ENCODE results near the gene MYH16.
"Not testable (repeated sequence)": the region's sequence is repeated elsewhere in the genome, so short reads cannot be mapped to it uniquely, and the experiment has no call there.

Gene MYH16

DNA sequence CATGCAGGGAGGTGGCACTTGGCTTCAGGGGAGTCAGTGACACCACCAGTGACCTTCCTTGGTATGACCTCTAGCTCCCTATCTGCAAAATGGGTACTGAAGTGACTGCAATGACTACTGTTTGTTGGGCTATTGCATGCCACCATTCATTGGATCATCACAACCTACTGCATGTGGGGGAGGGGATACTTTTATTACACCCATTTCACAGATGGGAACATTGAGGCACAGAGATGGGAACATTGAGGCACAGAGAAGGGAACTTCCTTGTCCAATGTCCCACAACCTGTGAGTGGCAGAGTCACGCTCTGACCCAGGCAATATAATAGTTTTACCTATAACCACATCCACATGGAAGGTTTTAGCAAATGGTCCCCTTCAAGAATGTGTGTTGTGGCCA is 12.2 kb upstream of the MYH16 start:
- no peak for DNase-seq

DNA sequence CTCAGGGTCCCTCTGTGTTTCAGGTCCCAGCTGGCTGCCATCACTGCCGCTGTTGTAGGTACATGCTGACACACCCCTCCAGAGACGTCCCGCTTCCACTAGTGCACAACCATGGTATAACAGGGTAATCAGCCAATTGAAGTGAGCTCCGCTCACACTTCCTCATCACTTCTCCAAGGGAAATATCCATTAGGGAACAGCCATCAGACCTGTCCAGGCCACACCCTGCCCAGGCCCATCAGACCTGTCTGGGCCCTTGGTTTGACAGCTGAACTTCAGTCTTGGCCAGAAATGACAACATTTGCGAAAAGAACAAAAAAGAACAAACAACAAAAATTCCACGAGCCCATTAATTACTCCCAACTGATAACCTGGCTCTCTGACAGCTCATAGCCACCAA is 11.0 kb upstream of the MYH16 start:
- no peak for DNase-seq

DNA sequence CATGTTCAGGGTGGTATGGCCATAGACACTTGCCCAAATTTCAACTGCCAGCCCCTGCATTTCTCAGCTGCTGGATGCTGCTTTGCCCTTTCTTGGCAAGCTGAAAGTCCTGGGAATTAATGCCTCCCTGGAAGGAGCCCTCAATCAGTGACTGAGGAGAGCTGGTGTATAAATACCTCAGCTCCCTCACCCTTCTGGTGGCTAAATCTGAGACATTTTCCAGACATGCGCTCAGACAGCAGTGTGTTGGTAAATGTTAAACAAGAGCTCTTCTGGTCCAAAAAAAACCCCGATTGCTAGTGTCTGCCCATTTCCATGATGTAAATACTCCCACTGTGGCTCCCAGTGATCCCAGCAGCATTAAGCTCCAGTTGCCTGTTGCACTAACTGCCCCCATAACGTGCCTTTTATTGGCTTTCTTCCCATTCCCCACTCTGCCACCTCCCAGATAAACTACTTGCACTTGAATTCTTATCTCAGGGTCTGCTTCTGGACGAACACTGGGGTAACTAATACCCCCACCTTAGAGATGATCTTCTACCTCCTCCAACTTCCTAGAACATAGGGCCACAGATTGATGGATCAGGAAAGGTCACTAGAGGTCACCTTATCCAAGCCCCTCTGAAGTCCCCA is 6.7 kb upstream of the MYH16 start:
- no peak for DNase-seq

GRCh38 chr7:99267481-99267840 is 5.2 kb upstream of the MYH16 start:
- no peak for DNase-seq

DNA sequence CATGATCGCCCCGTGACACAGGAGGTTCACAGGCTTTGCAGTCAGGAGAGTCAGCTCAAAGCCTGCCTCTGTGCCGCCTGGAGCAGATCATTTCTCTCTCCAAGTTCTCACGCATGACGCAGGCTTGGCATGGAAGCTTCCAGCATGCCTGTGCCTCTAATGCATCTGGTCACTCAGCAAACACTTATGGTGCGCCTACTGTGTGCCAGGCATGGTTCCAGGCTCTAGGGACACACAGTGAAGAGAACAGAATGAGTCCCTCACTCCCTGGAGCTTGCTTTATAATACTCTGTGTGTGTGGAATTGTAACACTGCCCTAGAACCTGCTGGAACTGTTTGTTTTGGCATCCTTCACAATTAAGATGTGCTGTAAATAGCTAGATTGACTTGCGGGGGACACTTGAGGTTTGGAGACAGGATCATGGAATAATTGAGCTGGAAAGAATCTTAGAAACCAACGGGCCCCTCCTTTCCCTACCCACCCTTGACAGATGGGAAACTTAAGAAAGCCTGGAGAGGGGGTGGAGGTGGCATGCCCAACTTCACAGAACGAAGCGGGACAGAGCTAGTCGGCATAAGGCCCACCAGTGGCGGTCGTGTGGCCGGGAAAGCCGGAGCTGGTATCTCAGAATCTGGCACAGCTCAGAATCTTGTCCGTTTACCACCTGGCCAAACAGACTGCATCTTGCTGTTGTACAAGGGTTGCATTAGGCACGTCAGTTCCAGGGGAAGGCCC is 4.6 kb upstream of the MYH16 start:
- no peak for DNase-seq

DNA sequence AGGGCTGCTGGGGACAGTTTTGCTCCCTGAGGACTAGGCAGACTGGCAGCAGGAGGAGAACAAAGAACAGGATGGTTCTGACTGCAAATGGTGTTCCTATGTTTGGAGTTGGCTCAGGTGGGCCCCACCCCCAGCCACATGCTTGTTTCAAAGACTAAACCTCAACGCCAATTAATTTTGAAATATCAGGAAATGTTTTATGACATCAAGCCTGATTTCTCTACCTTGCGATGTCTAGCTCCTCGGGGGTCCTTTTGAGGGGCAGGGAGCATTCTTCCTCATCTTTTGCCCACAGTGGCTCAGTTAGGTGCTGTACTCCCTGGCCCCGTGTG is 4.1 kb upstream of the MYH16 start:
- no peak for DNase-seq

GRCh38 chr7:99270702-99271101 is 1.9 kb upstream of the MYH16 start:
- DNase-seq = no peak

DNA sequence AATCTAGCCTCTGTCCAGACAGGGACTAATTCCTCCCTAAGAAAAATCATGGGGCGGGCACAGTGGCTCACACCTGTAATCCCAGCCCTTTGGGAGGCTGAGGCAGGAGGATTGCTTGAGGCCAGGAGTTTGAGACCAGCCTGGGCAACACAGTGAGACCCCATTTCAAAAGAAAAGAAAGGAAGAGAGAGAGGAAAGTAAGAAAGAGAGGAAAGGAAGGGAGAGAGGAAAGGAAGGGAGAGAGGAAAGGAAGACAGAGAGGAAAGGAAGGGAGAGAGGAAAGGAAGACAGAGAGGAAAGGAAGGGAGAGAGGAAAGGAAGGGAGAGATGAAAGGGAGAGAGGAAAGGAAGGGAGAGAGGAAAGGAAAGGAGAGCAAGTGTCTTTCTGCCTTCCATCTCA is 922 bp downstream of the MYH16 start:
- DNase-seq = not testable (repeated sequence)

DNA sequence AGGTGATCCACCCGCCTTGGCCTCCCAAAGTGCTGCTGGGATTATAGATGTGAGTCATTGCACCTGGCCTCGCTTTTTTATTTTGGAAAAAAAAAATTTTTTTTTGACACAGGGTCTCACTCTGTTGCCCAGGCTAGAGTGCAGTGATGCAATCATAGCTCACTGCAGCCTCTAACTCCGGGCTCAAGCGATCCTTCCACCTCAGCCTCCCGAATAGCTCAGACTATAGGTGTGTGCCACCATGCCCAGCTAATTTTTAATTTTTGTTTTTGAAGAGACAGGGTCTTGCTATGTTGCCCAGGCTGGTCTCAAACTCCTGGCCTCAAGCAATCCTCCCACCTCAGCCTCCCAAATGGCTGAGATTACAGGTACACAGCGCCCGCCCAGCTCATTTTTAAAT is 2.3 kb downstream of the MYH16 start:
- not testable (repeated sequence) for DNase-seq

DNA sequence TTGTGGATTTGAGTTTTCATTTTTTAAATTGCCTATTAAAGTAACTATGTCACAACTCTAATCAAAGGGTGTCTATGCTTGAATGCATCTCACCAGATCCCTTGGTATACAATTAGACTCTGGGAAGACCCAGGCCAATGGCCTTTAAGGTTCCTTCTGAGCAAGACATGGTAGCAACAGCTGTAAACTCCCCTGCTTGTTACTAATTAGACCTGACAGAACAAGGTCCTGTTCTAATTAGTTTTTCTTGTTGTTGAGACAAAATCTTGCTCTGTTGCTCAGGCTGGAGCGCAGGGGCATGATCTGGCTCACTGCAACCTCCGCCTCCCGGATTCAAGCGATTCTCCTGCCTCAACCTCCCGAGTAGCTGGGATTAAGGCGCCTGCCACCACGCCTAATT is 2.9 kb downstream of the MYH16 start:
- DNase-seq = no peak

DNA sequence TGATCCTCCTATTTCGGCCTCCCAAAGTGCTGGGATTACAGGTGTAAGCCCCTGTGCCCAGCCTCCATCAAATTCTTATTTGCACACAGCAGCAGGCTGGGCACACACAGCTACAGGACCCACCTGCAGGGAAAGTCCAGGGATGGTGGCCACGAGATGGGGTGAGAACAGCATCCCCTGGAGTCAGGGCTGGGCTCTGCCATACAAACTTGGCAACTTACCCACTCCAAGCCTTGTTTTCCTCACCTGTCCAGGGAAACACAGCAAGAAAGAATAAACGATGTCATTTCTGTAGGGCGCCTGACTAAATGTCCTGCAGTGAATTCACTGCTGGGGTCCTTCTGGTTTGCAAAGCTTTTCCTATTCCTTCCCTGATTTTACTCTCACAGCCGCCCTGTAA is 5.5 kb downstream of the MYH16 start:
- no peak for DNase-seq

DNA sequence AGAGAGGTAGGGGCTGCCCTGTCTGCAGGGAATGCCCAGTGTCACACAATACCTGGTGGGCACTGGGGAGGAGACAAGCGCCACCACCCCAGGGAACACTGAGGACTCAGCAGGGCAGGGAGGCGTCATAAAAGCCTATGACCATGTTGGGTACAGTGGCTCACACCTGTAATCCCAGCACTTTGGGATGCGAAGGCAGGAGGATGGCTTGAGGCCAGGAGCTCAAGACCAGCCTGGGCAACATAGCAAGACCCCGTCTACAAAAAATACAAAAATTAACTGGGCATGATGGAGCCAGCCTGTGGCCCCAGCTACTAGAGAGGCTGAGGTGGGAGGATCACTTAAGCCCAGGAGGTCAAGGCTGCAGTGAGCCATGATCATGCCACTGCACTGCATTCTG is 11.5 kb downstream of the MYH16 start:
- not testable (repeated sequence) for DNase-seq

GRCh38 chr7:99287779-99288534 is 15.3 kb downstream of the MYH16 start:
- DNase-seq = no peak

DNA sequence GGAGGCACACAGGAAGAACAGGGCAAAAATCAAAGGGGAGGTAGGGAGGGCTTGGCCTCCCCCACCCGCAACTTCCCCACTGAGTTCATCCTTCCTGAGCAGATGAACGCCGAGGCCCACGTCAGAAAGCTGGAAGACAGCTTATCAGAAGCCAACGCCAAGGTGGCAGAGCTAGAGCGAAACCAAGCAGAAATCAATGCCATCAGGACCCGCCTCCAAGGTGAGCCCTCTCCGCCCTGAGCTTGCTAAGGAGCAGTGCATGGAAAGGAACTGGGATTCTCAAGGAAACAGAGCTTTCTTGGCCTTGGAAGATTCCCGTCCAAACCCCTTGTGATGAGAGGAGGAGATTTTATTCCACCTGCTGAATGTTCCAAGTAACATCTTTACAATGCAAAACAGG is 16.5 kb downstream of the MYH16 start:
- no peak for DNase-seq

DNA sequence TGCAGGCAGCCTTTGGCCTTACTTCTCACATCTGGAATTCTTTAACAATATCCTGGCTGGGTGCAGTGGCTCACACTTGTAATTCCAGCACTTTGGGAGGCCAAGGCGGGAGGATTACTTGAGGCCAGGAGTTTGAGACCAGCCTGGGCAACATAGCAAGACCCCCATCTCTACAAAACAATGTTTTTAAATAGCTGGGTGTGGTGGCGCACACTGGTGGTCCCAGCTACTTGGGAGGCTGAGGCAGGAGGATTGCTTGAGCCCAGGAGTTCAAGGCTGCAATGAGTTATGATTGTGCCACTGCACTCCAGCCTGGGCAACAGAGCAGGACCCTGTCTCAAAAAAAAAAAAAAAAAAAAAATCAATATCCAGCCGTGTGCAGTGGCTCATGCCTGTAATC is 17.5 kb downstream of the MYH16 start:
- not testable (repeated sequence) for DNase-seq

DNA sequence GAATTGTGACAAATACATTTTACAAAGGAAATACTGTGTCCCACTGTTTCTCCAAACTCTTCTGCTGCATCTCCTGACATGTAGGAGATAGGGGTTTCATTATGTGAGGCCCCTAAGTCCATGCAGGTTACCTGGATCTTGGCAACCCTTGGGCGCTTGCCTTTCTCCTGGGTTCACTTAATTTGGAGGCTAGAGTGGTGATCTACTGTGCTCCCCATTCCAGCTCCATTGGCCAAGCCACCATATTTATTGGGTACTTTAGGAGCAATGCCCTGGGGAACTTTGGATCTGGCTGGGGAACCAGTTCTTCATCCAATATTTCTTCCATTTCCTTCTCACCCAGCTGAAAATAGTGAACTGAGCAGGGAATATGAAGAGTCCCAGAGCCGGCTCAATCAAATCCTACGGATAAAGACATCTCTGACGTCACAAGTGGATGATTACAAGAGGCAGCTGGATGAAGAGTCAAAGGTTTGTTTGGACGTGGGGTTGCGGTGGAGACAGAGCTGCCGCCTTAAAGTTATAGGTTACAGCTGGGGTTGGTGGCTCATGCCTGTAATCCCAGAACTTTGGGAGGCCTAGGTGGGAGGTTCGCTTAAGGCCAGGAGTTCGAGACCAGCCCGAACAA is 18.5 kb downstream of the MYH16 start:
- no peak for DNase-seq

- no peak for DNase-seq
These were observed 19.5 kb downstream of the MYH16 start for GRCh38 chr7:99292127-99292526.

- DNase-seq = no peak
These were observed 20.5 kb downstream of the MYH16 start for GRCh38 chr7:99293167-99293566.

GRCh38 chr7:99293650-99294049 is 21.0 kb downstream of the MYH16 start:
- DNase-seq = no peak

GRCh38 chr7:99296471-99296870 is 23.8 kb downstream of the MYH16 start:
- DNase-seq = no peak

DNA sequence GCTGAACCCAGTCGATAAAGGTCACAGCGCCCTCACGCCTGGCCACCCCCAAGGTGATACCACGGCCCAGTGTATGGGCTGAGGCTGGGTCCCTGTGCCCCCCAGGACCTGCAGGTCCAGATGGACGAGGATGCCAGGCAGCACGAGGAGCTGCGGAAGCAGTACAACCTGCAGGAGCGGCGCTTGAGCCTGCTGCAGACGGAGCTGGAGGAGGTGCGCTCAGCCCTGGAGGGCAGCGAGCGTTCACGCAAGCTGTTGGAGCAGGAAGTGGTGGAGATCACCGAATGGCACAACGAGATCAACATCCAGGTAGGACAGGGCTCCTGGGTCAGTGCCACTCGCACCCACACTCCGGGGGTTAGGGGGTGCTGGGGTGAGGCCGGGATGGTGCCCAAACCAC is 28.9 kb downstream of the MYH16 start:
- no peak for DNase-seq

DNA sequence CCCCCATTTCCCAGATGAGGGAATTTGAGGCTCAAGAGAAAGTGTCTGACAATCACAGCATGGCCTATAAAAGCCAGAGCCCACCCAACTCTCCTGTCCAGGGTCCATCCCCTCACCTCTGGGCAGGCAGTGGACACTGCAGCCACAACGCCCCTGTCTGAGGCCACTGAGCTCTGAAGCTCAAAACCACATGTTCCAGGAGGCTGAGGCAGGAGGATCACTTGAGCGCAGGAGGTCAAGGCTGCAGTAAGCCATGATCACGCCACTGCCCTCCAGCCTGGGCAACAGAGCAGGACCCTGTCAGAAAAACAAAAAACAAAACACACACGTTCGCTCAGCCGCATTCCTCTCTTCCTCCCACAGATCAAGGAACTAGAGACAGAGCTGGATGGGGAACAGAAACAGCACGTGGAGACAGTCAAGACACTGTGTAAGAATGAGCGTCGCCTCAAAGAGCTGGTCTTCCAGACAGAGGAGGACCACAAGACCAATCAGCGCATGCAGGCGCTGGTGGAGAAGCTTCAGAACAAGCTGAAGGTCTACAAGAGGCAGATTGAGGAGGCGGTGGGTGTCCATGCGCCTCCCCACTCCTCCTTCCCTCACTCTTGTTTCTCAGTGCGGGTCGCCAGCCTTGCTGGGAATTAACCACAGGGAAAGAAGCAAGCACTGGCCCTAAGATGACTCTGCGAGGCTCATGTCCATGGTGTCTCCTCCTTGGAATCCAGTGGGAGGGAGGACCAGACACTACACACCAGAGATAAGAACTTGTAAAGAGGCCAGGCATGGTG is 33.0 kb downstream of the MYH16 start:
- DNase-seq = no peak

- DNase-seq = no peak
These were observed 35.9 kb downstream of the MYH16 start for GRCh38 chr7:99308461-99309074.

Measured in right hindlimb (tissue), 1 donor.